IPS DF 6.9 (cell line): ENCODE results near the gene TSKU.

Experiments used
- DNase-seq: peaks from one replicate; pipeline ENCODE4 v3.0.0-alpha.2; 2013; ENCODE audit warnings: low read depth, low spot score
- H3K27ac ChIP-seq: one replicate; pipeline ENCODE4 v1.5.1; 2013; ENCODE audit warnings: low read length, control low read depth
- H3K27me3 ChIP-seq: 2 replicates; pipeline ENCODE4 v1.6.1; 2013; ENCODE audit warnings: mild to moderate bottlenecking, low read length; ENCODE audit not compliant: control insufficient read depth, insufficient read depth
- H3K36me3 ChIP-seq: 2 replicates; pipeline ENCODE4 v1.6.1; 2013; ENCODE audit warnings: low read length; ENCODE audit not compliant: control insufficient read depth, insufficient read depth
- H3K4me1 ChIP-seq: 2 replicates; pipeline ENCODE4 v1.6.1; 2013; ENCODE audit warnings: low read length; ENCODE audit not compliant: control insufficient read depth, insufficient read depth
- H3K4me3 ChIP-seq: 2 replicates; pipeline ENCODE4 v1.5.1; 2013; ENCODE audit warnings: mild to moderate bottlenecking, low read length
- H3K9me3 ChIP-seq: 2 replicates; pipeline ENCODE4 v1.6.1; 2013; ENCODE audit warnings: low read length, inconsistent platforms; ENCODE audit not compliant: control insufficient read depth, insufficient read depth
- WGBS: extraction: QIAGEN DNeasy Blood & Tissue Kit; methylation state at CpG from one replicate; pipeline ENCODE4 v1.1.7; 2013; ENCODE audit warnings: mixed read lengths, missing lambda C conversion rate; ENCODE audit not compliant: insufficient read length, insufficient coverage; 5-methylcytosine and 5-hydroxymethylcytosine counted together

The TSKU gene

DNA sequence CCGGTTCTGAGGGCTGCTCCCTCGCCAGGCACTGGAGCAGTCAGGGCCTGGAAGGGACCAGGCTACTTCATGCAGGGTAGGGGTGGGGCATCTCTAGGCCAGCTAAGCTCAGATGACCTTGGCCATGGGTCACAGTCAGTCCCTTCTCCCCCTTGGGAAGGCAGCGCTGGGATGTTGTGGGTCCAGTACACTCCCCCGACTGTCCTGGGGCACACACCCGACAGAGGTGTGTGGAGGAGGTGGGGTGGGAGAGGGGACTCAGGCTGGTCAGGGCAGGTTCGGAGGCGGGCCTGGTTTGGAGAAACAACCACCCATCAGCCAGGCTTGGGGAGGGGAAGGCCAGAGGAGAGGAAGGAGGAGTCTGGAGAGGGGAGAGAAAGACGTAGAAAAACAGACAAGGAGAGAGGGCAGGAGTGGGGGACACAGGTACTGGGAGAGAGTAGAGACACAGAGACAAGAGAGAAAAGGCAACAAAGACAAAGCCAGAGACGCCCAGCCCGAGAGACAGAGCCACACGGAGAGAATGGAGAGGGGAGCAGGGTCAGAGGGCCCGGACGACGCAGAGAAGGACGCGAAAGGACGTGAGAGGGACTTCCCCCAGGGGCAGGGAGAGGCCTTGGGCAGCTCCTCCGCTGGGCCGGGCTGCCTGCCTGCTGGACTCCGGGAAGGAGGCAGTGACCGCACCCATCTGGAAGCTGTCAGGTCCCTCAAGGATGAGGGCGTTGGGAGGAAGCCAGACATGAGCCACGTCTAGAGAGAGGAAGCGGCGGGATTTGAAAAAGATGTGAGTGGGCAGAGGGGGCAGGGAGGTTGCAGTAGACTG is 30.6 kb upstream of the TSKU start:
- WGBS = no CpG with 5 or more reads among the region's 25 CpGs
- no peak overlapping the region for H3K27ac ChIP-seq
- H3K36me3 ChIP-seq = no peaks in the 10 kb centered on the region
- no peaks in the 10 kb centered on the region for H3K9me3 ChIP-seq
- no peaks in the 10 kb centered on the region for H3K27me3 ChIP-seq
- DNase-seq = no peak
- no peak overlapping the region for H3K4me3 ChIP-seq
- H3K4me1 ChIP-seq = peaks cover 4% of the 10 kb centered on the region

DNA sequence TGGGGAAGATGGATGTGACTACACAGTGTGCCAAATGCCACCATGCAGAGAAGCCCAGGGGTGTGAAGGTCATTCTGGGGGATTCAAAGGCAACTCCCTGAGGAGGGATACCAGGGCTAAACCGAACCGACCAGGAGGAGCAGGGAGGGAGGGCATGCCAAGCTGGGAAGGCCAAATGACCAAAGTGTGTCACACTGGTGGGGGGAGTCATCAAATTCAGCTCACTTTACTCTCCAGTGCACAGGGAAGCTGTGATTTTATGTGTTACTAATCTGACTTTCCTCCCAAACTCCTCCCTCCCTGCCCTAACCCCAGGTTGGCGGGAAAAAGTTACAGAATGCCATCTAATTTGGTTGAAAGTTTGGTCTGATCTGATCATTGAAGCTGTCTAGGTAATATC is 29.7 kb upstream of the TSKU start:
- Histone ChIP-seq H3K4me1 (peaks cover 4% of the 10 kb centered on the region), H3K27ac (no peak overlapping the region), H3K36me3 (no peaks in the 10 kb centered on the region), H3K27me3 (no peaks in the 10 kb centered on the region), H3K9me3 (no peaks in the 10 kb centered on the region), H3K4me3 (no peak overlapping the region)
- DNase-seq = no peak
- no CpG with 5 or more reads among the region's 3 CpGs for WGBS

DNA sequence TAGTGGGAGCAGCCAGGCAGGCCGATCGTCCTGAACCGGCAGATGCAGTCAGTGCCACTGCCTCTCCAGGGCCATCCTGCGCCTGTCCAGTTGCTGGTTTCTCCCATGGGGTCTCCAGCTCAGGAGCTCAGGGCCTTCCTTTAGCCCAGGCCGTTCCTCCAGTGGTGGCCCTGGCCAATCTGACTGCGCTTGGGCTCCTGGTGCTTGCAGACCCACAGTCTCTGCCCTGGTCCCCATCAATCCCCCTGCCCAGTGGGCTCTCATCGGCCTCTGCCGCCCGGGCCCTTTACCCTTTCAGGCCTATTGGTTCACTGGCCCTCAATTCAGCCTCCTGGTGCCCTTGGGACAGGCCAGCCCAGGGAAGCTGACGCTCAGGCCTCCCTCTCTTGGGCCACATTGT is 29.2 kb upstream of the TSKU start:
- Histone ChIP-seq H3K4me3 (no peak overlapping the region), H3K36me3 (no peaks in the 10 kb centered on the region), H3K9me3 (no peaks in the 10 kb centered on the region), H3K4me1 (peaks cover 6% of the 10 kb centered on the region), H3K27ac (no peak overlapping the region), H3K27me3 (no peaks in the 10 kb centered on the region)
- DNase-seq = no peak
- WGBS = no CpG with 5 or more reads among the region's 10 CpGs

DNA sequence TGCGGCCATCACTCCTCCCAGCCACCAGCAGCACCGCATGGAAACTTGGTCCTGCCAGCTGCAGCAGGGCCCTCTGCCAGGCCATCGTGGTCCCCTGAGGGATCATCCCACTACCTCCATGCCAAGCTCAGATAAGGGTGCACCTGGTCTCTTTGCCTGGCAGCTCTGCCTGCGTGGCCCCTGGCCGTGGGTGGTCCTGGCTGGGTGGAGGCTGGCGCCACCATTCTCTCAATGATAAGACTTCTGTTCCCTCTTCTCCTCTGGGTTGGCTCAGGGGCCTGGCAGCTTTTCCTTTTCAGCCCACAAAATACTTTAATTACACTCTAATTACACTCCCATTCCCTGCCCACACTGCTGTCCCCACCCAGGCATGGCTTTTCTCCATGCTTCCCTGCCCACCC is 26.8 kb upstream of the TSKU start:
- no peaks in the 10 kb centered on the region for H3K27me3 ChIP-seq
- H3K9me3 ChIP-seq = no peaks in the 10 kb centered on the region
- no CpG with 5 or more reads among the region's 6 CpGs for WGBS
- H3K36me3 ChIP-seq = no peaks in the 10 kb centered on the region
- H3K4me3 ChIP-seq = no peak overlapping the region
- peaks cover 6% of the 10 kb centered on the region for H3K4me1 ChIP-seq
- no peak for DNase-seq
- no peak overlapping the region for H3K27ac ChIP-seq

DNA sequence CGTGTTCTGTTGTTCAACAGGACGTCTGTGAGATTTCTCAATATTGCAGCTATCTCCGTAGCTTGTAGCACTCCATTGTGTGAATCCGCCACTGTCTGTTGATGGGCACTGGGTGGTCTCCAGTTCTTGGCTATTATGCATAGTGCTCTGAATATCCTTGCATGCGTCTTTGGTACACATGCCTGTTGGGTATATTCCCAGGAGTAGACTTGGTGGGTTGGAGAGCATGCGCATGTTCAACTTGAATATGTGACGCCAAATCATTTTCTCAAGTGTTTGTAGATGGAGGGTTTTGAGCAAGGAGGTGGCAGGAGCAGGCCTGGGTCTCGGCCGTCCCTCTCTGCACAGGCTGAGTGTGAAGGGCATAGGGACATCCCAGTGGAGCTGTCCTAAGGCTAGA is 24.8 kb upstream of the TSKU start:
- Histone ChIP-seq H3K4me1 (0 out of 2 replicates have a peak, but pooled peaks cover 2% of the 10 kb centered on the region), H3K4me3 (no peak overlapping the region), H3K27ac (no peak overlapping the region), H3K36me3 (no peaks in the 10 kb centered on the region), H3K9me3 (no peaks in the 10 kb centered on the region), H3K27me3 (no peaks in the 10 kb centered on the region)
- WGBS = no CpG with 5 or more reads among the region's 9 CpGs
- no peak for DNase-seq

DNA sequence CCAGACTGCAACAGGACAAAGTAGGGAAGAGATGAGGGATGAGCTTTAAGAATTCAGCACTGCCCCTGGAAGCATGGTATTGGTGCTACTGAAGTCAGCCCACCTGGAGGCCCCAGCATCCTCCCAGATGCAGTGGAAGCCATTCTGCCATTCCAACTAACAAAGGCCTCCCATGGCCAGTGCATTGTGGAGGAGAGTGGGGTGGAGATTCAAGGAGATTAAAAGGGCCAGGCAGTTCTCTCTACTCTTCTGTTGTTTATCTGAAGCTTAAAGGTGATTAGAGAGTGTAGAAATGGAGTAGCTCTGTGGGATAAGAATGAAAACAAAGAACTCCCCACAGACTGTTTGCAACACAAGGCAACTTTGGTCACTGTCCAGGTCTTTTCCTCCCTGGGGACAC is 24.1 kb upstream of the TSKU start:
- no peaks in the 10 kb centered on the region for H3K9me3 ChIP-seq
- H3K4me3 ChIP-seq = no peak overlapping the region
- no peaks in the 10 kb centered on the region for H3K36me3 ChIP-seq
- DNase-seq = no peak
- H3K27ac ChIP-seq = no peak overlapping the region
- 0 out of 2 replicates have a peak, but pooled peaks cover 2% of the 10 kb centered on the region for H3K4me1 ChIP-seq
- no peaks in the 10 kb centered on the region for H3K27me3 ChIP-seq

DNA sequence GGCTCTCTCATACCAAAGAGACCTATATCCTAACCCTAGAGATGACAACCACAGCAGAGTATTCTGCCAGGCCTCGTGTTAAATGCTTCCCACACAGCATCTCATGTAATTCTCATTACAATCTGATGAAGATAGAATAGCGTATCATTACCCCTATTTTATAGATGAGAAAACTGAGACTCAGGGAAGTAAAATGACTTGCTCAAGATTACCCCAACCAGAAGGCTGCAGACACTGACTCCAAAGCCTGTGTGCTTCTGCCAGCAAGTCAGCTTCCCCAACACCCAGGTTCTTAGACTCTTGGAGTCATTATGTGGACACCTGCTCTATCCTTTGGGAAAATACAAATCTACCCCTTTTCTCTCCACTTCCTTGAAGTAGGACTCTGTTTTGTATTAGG is 23.6 kb upstream of the TSKU start:
- WGBS = no CpG with 5 or more reads among the region's 2 CpGs
- Histone ChIP-seq H3K36me3 (no peaks in the 10 kb centered on the region), H3K4me1 (0 out of 2 replicates have a peak, but pooled peaks cover 2% of the 10 kb centered on the region), H3K27ac (no peak overlapping the region), H3K9me3 (no peaks in the 10 kb centered on the region), H3K4me3 (no peak overlapping the region), H3K27me3 (no peaks in the 10 kb centered on the region)
- no peak for DNase-seq

DNA sequence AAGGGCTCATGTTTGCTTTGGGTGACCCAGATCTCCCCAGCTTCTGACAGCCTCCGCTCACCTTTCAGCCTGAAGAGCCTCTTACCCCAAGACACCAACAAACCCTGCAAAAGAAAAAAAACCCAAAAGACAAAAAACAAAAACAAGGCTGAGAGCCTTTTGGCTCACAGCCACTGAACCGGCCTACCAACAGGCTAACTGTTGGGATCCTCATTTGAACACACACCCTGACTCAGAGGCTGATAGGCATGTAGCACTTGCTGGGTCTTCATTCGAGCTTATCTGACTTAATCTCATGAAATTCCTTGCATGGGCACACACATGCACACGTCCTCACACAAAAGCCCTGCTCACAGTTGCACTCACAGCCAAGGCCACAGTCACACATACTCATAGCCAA is 22.9 kb upstream of the TSKU start:
- H3K4me3 ChIP-seq = no peak overlapping the region
- H3K27ac ChIP-seq = no peak overlapping the region
- H3K4me1 ChIP-seq = 0 out of 2 replicates have a peak, but pooled peaks cover 2% of the 10 kb centered on the region
- WGBS = no CpG with 5 or more reads among the region's 4 CpGs
- no peaks in the 10 kb centered on the region for H3K9me3 ChIP-seq
- DNase-seq = no peak
- H3K36me3 ChIP-seq = no peaks in the 10 kb centered on the region
- no peaks in the 10 kb centered on the region for H3K27me3 ChIP-seq

DNA sequence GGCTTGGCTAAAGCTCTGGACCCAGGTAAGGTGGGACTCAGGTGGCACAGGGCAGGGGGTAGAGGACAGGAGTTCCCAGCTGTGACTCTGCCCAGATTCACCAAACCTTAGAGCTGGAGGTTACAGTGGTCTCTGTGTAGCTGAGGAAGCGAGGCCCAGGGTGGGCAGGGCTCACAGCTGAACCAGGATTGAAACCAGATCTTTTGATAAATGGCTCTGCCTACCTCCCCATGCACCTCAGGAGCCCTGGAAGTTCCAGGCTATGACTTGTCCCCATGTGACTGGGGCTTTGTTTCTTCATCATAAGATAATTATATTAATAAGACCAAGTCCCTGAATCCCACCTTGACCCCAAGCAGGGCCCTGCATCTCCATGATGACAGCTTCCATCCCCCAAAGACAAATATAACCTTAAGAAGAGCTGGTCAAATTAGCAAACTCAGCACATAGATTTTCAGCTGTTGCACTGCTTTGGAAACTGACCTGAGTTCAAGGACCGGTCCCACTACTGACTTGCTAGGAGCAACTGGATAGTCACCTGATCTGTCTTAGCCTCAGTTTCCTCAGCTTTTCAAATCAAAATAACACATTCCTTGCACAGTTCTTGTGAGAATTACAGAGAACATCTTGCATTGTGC is 21.3 kb upstream of the TSKU start:
- Histone ChIP-seq H3K27me3 (no peaks in the 10 kb centered on the region), H3K4me1 (0 out of 2 replicates have a peak, but pooled peaks cover 2% of the 10 kb centered on the region), H3K36me3 (no peaks in the 10 kb centered on the region), H3K27ac (no peak overlapping the region), H3K4me3 (no peak overlapping the region), H3K9me3 (no peaks in the 10 kb centered on the region)
- no CpG with 5 or more reads among the region's 2 CpGs for WGBS
- DNase-seq = no peak

DNA sequence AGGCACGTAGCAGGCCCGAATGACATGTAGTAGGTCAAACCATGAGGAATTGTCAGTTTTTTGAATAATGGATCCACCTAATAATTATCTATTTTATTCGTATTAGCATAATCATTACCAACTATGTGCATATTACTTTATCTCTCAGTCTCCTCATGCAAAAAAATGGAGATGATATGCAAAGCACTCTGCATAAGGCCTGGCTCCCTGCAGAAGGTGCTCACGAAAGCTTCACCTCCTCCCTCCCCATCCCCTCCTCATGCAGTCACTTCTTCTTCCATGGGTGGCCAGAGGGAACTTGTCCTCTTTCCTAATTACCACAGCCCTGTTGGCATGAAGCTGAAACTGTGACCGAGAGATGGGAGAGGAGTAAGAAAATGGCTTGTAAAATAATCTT is 20.8 kb upstream of the TSKU start:
- no peaks in the 10 kb centered on the region for H3K36me3 ChIP-seq
- H3K4me3 ChIP-seq = no peak overlapping the region
- no peak overlapping the region for H3K27ac ChIP-seq
- H3K27me3 ChIP-seq = no peaks in the 10 kb centered on the region
- WGBS = 100% methylated on average over 1 of the region's 5 CpGs
- 0 out of 2 replicates have a peak, but pooled peaks cover 2% of the 10 kb centered on the region for H3K4me1 ChIP-seq
- H3K9me3 ChIP-seq = no peaks in the 10 kb centered on the region
- DNase-seq = no peak
